ENCODE data around the gene FAM47E. TPM values are rescaled to one million over a fixed set of nuclear protein-coding genes. Genes with fewer than 3 reads are reported as not detected.

Gene FAM47E
- polyA plus RNA-seq, 1 donor (not counting 4 experiments of a cell fraction or from before 2014, with no cell fraction given), result 0.29 TPM

DNA sequence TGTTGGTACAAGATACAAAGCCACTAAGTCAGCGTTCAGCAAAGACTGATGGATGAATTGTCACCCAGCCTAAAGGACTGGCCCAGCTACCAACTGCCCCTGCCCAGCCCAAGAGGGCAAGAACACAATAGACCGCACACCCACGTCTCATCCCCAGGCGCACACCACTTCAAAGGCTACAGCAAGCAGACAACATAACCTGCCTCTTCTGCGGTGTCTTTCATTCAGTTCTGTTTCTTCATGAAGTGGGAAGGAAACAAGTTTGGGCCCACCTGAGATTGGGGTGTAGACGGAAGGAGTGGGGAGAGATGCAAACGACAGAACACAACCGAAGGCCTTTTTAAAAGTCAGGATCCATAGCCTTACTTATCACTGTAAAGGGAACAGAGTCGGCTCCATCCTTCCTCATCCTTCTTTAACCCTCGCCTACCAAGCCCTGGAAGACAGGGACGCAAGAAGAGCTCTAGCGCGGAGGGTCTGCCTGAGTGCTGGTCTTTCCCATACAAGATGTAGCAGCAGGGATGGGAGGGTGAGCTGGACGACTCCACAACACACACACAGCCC lies 38.6 kb upstream of the FAM47E start:
- Histone ChIP-seq H3K27ac (ENCODE audit: control insufficient read depth, insufficient read depth, low read length) (peak overlapping the region; percentile 81), H3K9ac (ENCODE audit: control insufficient read depth, extremely low read depth, insufficient read depth, low read length) (peak overlapping the region; percentile 87), H3K4me2 (ENCODE audit: control insufficient read depth, extremely low read depth, insufficient read depth, low read depth, low read length) (peak overlapping the region; percentile 91), H3K4me1 (ENCODE audit: control insufficient read depth, extremely low read depth, insufficient read depth, low read length) (peaks cover 53% of the 10 kb centered on the region), H3K9me3 (ENCODE audit: control insufficient read depth, low read depth, low read length) (no peaks in the 10 kb centered on the region), H4K20me1 (ENCODE audit: control insufficient read depth, extremely low read depth, insufficient read depth, low read length) (no peaks in the 10 kb centered on the region), H3K27me3 (ENCODE audit: control insufficient read depth, extremely low read depth, insufficient read depth, low read length) (no peaks in the 10 kb centered on the region), H2AFZ (ENCODE audit: control insufficient read depth, low read length) (peak overlapping the region; percentile 91), H3K9me1 (ENCODE audit: control insufficient read depth, extremely low read depth, insufficient read depth, low read length) (peaks cover 2% of the 10 kb centered on the region), H3K79me2 (ENCODE audit: control insufficient read depth, insufficient read depth, low read length) (peaks cover 44% of the 10 kb centered on the region), H3K36me3 (ENCODE audit: control insufficient read depth in 2 of 2, extremely low read depth in 1 of 2, insufficient read depth in 2 of 2, low read length in 2 of 2) (no peaks in the 10 kb centered on the region), H3K4me3 (ENCODE audit: control insufficient read depth in 2 of 3, extremely low read depth in 1 of 3, insufficient read depth in 2 of 3, low read depth in 1 of 3, low read length in 3 of 3) (peak overlapping the region; percentile 50 to 94 (median 85))
- TF ChIP-seq, protein P1, sequence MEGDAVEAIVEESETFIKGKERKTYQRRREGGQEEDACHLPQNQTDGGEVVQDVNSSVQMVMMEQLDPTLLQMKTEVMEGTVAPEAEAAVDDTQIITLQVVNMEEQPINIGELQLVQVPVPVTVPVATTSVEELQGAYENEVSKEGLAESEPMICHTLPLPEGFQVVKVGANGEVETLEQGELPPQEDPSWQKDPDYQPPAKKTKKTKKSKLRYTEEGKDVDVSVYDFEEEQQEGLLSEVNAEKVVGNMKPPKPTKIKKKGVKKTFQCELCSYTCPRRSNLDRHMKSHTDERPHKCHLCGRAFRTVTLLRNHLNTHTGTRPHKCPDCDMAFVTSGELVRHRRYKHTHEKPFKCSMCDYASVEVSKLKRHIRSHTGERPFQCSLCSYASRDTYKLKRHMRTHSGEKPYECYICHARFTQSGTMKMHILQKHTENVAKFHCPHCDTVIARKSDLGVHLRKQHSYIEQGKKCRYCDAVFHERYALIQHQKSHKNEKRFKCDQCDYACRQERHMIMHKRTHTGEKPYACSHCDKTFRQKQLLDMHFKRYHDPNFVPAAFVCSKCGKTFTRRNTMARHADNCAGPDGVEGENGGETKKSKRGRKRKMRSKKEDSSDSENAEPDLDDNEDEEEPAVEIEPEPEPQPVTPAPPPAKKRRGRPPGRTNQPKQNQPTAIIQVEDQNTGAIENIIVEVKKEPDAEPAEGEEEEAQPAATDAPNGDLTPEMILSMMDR (optimal IDR thresholded peaks at IDR 0.05 in 1 of 3, IDR thresholded peaks at IDR 0.05 in 1 of 3, conservative IDR thresholded peaks at IDR 0.05 in 1 of 3; ENCODE audit: extremely low read depth in 1 of 3, insufficient read depth in 2 of 3, low read length in 3 of 3), result no peak
- TF ChIP-seq EZH2 (IDR thresholded peaks at IDR 0.05; ENCODE audit: low read length), result no peak
- dilution Hi-C loops (cut with MboI; ENCODE audit: extremely low pct_ligation_motif_present, low sequenced_read_pairs), result no loop called here
- FAIRE-seq, result peak; percentile 57
- no peak for DNase-seq (ENCODE audit: low read depth, low spot score)

DNA sequence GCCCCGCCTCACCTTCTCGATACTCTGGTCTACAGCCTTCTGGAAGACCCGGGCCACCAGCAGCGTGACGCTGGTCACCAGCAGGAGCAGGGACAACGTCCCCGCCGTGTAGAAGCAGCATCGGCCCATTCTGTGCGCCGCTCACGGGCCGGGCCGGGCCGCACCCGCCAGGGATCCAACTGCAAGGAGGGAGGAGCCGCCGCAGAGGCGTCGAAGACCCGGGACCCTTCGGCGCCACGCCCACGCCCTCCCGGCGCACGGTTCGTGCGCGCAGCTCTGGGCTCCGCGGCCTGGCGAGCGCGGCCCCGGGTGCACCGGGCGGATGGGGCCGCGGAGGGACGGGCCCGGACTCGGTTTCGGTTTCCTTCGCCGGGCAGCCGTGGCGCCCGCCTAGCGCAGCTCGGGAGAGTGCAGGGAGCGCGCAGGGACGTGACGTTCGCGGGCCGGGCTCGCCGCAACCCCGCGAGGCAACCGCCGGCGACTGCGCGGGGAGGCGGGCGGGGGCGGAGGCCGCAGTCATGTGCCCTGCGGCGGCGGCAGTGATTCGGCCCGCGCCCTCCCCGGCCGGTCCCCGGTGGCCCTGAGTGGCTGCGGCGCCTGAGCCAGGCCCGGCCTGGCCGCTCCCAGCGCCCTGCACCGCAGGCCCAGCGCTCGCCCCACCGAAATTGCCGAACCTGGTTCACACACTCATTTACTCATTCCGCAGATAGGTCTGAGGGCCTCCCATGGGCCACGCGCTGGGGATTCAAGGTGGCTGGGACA lies 37.9 kb upstream of the FAM47E start, which contains the start of gene SCARB2:
SCARB2 (minus strand) TSS at position 410 of the 762 bp plus-strand sequence; CDS start at position 129, 281 bp downstream.
- peaks cover 46% of the 10 kb centered on the region for H3K4me1 ChIP-seq (ENCODE audit: control insufficient read depth, extremely low read depth, insufficient read depth, low read length)
- H3K9ac ChIP-seq (ENCODE audit: control insufficient read depth, extremely low read depth, insufficient read depth, low read length), result peak within 1 kb of the TSS; percentile 87
- dilution Hi-C loops (cut with MboI; ENCODE audit: extremely low pct_ligation_motif_present, low sequenced_read_pairs), result no loop called here
- H2AFZ ChIP-seq (ENCODE audit: control insufficient read depth, low read length), result peak within 1 kb of the TSS; percentile 91
- no peaks in the 10 kb centered on the region for H4K20me1 ChIP-seq (ENCODE audit: control insufficient read depth, extremely low read depth, insufficient read depth, low read length)
- H3K4me2 ChIP-seq (ENCODE audit: control insufficient read depth, extremely low read depth, insufficient read depth, low read depth, low read length), result peak within 1 kb of the TSS; percentile 91
- peaks cover 43% of the 10 kb centered on the region for H3K79me2 ChIP-seq (ENCODE audit: control insufficient read depth, insufficient read depth, low read length)
- no peaks in the 10 kb centered on the region for H3K9me3 ChIP-seq (ENCODE audit: control insufficient read depth, low read depth, low read length)
- FAIRE-seq (no peak), DNase-seq (ENCODE audit: low read depth, low spot score) (no peak)
- H3K9me1 ChIP-seq (ENCODE audit: control insufficient read depth, extremely low read depth, insufficient read depth, low read length), result peaks cover 2% of the 10 kb centered on the region
- H3K27ac ChIP-seq (ENCODE audit: control insufficient read depth, insufficient read depth, low read length), result peak within 1 kb of the TSS; percentile 81
- no peaks in the 10 kb centered on the region for H3K27me3 ChIP-seq (ENCODE audit: control insufficient read depth, extremely low read depth, insufficient read depth, low read length)
- H3K4me3 ChIP-seq (ENCODE audit: control insufficient read depth in 2 of 3, extremely low read depth in 1 of 3, insufficient read depth in 2 of 3, low read depth in 1 of 3, low read length in 3 of 3), result peak within 1 kb of the TSS; percentile 50 to 94 (median 85)
- TF ChIP-seq, protein P1 (optimal IDR thresholded peaks at IDR 0.05 in 1 of 3, IDR thresholded peaks at IDR 0.05 in 1 of 3, conservative IDR thresholded peaks at IDR 0.05 in 1 of 3; ENCODE audit: extremely low read depth in 1 of 3, insufficient read depth in 2 of 3, low read length in 3 of 3), result no peak
- no peak for TF ChIP-seq EZH2 (IDR thresholded peaks at IDR 0.05; ENCODE audit: low read length)
- H3K36me3 ChIP-seq (ENCODE audit: control insufficient read depth in 2 of 2, extremely low read depth in 1 of 2, insufficient read depth in 2 of 2, low read length in 2 of 2), result no peaks in the 10 kb centered on the region

Measured in keratinocyte (primary cell).